Activated gamma-delta T cell treated with Interleukin-2 at 50 U/mL for 16 hours (primary cell): ENCODE data around the gene OPCML.

Source experiments
- DNase-seq: peaks from one replicate; pipeline ENCODE4 v3.0.0-alpha.2; 2020

OPCML gene

GRCh38 chr11:132872211-132872610 is 660.1 kb downstream of the OPCML start:
- no peak for DNase-seq

- DNase-seq, result no peak
Measured at GRCh38 chr11:132866783-132867545, 665.3 kb downstream of the OPCML start.

GRCh38 chr11:132865623-132866022 is 666.7 kb downstream of the OPCML start:
- DNase-seq, result no peak

DNA sequence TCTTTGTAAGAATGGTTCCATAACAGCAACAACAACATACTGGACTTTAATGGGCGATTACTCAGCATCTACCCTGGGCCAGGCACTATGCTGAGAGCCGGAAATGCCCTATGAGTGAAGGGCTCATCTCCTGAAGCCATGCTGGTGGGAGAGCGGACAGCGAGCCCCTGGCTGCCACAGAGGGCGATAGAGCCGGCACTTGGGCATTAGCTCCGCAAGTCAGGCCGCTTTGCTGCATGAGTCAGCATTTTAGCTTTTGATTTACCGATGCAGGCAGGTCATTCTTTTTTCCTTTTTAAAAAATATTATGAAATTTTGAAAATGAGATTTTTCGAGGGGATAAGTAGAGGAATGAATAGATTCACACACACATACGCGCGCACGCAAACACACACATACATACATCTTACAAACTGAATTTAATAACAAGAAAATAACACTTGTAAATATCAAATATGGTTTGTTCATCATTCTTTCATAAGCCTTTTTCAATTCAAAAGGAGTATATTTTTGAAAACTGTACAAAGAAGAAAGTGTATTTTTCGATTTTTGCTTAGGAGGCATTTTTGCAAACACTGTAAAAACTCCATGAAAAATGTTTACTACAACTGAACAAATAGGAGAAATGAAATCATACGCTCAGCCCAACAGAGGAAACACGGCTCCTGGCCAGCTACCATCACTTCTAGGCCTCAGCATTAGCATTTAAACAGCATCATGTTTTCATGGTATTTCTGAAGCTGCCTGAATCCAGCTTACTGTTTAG is 667.3 kb downstream of the OPCML start:
- DNase-seq, result no peak

GRCh38 chr11:132862933-132863332 is 669.4 kb downstream of the OPCML start:
- DNase-seq, result no peak

DNA sequence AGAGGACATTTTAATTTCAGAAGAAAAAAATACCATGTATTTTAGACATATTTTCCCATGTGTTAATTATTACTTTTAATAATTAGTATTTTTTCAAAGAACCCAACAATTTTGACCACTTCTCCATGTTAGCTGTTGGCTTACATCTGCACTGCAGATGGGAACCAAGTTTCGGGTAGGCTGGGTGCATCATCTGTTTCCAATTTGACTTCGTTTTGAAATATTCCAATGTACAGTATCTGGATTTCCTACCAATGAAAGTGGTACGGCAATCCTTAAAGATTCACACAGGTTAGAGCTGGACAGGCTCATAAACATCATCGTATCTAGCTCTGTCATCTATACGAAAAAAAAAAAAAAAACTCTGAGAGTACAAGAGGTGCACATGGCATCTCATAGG is 670.2 kb downstream of the OPCML start:
- DNase-seq, result no peak

DNA sequence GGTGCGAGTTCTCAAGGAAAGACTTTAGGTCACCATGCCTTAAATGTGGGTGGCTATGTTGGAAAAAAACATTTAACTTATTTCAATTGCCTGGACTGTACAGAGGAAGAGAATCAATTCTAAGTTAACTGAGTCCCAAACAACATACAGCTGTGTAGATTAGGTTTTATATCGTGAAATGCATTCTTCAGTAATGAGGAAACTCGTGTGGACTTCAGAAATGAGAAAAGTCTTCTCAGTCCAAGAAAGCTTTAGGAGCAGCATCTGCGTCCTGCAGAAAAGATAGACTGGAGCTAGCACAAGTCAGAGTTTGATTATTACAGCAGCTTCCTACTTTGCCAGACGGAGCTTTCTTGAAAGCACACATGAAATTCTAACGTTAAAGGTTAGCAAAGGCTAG is 673.0 kb downstream of the OPCML start:
- DNase-seq, result no peak

GRCh38 chr11:132858223-132858622 is 674.1 kb downstream of the OPCML start:
- no peak for DNase-seq

GRCh38 chr11:132856032-132856431 is 676.3 kb downstream of the OPCML start:
- DNase-seq, result no peak

GRCh38 chr11:132855516-132855915 is 676.8 kb downstream of the OPCML start:
- DNase-seq, result no peak

DNA sequence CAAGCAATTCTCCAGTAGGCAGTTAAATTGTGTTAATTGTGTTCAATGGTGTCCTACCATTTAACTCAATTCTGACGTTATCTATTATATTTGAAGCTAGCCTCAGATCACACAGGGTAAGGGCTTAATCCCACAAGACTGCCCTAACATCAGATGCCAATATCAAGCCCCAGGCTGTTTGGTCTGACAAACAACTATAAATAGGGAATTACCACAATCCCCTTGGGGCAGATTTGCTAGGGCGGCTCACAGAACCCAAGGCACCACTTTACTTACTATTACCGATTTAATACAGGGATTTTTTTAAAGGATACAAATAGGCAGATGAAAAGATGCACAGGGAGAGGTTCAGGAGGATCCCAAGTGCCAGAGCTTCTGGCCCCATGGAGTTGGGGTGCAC is 678.4 kb downstream of the OPCML start:
- DNase-seq, result no peak

- no peak for DNase-seq
Measured at GRCh38 chr11:132852361-132852760, 679.9 kb downstream of the OPCML start.

GRCh38 chr11:132851247-132851646 is 681.1 kb downstream of the OPCML start:
- no peak for DNase-seq

DNA sequence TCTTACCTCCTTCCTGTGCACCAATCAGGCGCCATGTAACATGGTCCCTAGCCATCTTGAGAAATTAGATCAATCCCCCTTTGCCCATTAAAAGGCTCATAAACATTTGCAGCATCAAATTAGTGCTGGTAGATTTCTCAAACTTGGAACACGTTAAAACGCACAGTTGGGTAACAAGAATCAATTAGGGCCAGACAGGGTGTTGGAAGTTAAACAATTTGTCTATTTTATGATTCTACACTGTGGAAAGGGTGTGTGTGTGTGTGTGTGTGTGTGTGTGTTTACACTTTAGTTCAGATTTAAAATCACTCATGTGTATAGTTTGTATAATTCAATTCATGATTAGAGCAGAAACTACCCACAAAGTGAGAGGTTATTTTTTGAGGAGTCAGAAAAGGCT is 682.0 kb downstream of the OPCML start:
- no peak for DNase-seq

DNA sequence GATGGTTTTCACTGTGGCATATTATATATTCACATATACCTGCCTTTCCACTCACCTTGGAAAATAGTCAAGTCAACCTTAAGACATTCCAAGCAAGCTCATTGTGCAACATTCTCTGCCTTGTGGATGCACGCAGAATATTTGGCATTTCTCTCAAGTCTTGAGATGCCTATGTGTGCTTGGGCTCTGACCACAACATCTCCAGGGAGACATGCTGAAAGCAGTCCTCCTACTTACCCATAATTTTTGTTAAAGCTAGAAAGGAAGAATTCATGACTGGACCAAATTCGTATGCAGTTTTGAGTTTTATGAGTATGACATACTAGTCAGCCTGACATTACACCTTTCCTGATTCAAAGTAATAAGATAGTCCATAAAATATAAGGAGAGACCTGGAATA is 684.0 kb downstream of the OPCML start:
- DNase-seq, result no peak

GRCh38 chr11:132846075-132846474 is 686.2 kb downstream of the OPCML start:
- no peak for DNase-seq

- DNase-seq, result no peak
Measured at GRCh38 chr11:132844956-132845696, 687.2 kb downstream of the OPCML start.

DNA sequence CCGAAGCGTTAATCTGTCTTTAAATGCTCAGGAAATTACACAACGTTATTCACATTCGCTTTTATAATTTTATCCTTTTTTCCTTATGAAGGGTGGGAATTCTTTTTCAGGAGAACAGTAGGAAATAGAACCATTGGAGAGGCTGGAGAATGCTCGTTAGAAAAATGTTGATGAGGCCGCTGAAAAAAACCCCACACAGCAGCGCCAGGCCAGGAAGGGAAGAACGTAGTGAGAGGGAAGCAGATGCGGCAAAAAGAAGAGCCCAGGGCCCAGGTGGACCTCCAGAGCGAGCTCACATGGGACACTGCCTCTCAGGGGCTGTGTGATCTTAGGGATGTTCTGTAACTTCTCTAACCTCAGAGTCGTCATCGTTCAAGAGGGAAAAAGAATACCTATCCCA is 691.6 kb downstream of the OPCML start:
- DNase-seq, result no peak

DNA sequence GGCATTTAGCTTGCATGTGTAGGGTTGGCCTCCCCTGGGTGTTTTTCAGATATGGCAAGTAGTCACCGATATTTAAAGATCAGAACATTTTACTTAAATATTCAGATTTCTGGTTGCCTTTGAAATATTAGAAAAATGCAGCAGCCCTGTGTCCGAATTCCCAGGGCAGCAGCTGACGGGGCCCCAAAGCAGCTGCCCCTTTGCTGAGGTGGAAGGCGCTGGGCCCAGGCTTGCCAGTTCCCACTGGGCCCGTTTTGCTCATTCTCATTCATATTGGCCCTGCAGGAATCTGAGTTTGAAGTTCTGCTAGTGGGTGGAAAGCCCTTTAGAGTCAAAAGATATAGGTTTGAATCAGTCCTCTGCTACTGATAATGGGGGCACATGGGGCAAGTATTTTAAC is 692.1 kb downstream of the OPCML start:
- DNase-seq, result no peak

DNA sequence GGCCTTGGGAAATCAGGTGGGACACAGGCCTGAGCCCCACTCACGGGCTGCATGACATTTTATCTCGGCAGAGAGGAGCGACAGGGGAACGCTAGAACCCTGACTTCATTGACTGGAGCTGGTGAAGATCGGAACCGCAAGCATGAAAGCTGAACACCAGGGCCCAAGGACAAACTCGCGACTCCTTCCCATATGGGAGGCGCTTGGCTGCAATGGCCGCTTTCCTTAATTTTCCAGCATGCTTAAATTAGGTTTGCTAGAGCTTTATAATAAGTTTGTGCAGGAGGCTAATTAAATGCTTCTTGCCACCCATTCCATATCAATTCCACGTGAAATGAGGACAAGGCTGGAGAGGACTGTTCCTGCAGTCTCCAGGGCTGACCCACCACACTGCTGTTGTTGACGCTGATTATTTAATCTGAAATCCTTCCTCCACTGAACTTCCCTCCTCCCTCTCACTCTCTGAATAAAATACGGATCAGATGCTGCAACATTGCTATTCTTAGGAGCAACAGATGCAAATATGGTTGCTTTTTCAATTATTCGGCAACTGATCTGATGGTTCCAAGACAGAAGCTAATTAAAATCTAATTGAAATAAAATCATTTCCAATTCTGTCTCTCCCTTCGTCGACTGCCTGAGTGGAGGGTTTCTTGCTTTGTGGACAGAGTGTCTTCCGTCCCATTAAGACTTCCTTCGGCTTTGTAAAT is 692.9 kb downstream of the OPCML start:
- no peak for DNase-seq

DNA sequence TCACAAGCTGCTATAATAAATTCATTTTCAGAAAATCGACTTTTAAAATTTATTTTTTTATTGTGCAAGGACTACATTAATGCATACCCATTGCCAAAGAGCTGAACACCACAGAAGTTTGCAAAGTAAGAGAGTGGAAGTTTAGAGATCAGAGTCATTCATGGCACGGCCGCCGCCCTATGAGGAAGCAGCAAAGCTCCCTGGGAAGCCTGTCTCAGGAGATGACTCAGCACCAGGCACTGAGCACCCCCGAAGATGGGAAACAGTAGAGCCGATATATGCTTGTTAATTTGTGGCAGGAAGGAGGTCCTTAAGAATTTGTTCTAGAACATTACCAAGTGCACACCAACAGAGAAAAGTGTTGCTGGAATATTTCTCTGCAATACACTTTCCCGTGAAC is 693.7 kb downstream of the OPCML start:
- DNase-seq, result no peak

DNA sequence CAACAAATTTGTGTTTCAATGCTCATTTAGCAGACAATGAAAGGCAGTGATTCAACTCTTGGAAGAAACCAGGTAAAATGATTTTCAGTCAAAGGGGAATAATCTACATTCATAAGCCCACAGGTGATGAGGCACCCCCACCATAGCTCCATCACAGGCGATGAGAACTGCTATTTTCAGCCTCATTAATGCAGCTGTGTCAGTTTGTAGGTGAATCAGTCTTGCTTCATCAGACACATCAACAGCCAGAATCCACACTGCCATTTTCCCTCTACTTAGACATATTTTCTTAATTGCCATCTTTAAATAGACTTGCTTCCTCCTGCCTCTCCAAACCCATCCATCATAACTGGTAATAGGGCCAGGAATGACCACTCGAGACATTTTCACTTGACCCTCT is 701.0 kb downstream of the OPCML start:
- DNase-seq, result no peak

DNA sequence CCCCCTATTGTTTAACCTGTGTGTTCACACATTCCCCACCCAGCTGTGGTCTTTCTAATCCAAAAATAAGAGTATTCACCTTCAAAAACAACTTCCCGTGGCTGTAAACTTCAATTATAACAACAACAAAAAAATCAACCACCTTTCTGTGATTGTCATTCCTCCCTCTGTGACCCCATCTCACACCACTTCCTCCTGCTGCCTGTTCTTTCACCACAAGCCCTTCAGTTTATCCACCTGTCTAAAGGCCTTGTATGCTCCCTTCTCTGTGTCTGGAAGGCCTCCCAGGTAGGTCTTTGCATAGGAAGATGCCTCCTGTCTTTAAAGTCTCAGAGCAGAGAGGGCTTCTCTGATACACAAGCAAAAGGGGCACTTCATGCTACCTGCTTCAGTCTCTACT is 707.7 kb downstream of the OPCML start:
- DNase-seq, result no peak
